Stimulated activated CD8-positive, alpha-beta memory T cell treated with anti-CD3 and anti-CD28 coated beads, Interleukin-12 subunit alpha, Interleukin-12 subunit beta, amount 100 ng/mL, for 24 hours (primary cell): ENCODE measurements around the gene BANP.
"Not testable (repeated sequence)": the region's sequence is repeated elsewhere in the genome, so short reads cannot be mapped to it uniquely, and the experiment has no call there.

Experiments
- DNase-seq: peaks from one replicate; pipeline ENCODE4 v3.0.0-alpha.2; 2020; ENCODE audit errors: extremely low read depth

The BANP gene

DNA sequence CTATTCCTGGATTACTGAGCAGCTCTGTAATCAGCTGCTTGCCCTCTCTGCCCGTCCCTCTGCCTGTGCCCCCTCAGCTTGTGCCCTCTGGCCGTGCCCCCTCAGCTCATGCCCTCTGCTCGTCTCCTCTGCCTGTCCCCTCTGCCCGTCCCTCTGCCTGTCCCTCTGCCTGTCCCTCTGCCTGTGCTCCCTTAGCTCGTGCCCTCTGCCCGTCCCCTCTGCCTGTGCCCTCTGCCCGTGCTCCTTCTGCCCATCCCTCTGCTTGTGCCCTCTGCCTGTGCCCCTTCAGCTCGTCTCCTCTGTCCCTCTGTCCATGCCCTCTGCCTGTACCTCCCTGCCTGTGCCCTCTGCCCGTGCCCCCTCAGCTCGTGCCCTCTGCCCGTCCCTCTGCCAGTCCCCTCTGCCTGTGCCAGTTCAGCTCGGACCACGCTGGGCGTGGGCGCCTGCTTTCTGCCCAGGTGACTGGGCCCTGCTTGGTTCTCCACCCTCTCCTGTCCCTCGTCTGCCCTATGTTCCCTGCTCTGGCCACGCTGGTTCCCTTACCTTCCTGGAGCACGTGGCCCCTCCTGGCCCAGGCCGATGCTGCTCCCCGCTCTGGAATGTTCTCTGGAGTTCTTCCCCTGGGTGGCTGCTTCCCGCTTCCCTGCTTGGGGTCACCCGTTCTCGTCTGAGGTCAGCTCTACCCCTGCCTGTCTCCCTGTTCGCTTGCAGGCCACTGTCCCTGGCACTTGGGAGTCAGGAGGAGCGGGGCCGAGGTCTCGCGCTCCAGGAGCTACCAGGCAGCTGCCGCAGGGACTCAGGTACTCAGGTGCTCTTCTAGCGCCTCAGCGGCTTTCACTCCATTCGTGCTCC lies 63.9 kb downstream of the BANP start:
- DNase-seq, result no peak

DNA sequence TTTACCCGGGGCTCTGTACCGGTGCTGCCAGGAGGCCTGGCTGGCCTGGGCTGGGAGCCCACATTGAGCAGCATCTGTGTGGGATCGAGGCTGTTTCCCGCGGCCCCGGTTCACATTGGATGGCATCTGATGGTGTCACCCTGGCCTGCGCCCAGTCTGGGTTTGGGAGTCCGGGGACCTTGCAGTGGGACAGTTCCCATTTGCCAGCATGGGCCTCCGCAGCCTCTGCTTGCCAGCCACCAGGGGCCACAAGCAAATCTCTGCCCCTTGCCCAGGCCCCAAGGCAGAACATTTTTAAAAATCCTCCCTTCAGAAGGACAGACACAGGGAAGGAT lies 64.5 kb downstream of the BANP start:
- DNase-seq, result no peak

DNA sequence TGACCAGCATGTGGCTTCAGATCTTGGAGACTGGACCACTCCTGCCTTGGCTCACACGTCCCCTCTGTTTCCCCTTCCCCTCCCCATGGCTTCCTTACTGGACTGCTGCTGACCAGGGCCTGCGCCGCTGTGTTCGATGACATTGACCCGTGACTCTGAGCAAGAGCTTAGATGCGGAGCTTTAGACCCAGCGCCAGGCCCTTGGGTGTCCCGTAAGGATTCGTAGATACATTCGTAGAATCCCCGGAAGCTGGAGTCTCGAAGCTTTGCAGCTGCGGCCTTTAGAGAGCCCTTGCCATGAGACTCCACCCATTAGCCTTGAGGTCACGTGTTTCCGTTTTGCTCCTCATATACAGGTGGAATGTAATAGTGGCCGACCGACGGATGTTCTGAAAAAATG lies 65.2 kb downstream of the BANP start:
- DNase-seq, result not testable (repeated sequence)

DNA sequence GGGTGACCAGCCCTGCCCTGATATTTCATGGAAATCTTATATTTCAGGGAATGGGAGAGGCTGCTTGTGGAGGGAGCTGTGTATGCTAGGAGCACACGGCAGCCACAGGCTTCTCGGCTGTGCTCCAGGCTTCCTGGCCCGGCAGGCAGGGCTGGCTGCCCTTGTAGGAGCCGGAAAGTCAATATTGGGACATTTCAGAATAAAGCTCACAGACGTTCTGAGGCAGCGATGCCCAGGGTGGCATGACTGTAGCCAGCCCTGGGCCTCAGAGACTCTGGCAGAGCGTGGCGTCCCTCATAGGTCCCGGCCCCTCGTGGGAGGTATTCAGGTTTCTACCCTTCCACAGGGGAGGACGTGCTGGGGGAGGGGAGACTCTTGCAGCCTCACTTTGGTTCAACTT lies 65.7 kb downstream of the BANP start:
- DNase-seq, result no peak

DNA sequence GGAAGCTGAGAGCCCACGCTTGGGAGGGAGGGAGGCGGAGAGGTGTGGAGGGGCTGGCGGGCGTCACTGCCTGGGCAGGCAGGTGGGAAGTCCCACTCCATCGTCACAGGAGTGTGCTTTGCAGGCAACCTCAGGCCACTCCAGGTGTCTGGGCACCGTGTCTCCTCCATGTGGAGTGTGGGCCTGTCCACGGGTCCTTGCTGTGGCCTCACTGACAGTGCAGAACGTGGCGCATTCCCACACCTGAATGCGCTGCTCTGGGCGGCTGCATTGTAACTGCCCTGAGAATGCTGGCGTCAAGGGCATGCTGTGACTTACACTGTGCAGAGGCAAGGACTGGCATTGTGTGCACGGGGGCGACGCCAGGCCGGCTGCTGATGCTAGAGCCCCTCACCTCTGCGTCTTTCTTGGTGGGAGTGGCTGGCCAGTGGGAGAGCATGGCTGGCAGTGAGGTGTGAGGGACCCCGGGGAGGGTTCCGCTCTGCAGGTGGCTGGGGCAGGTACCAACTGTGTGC lies 66.4 kb downstream of the BANP start:
- no peak for DNase-seq

DNA sequence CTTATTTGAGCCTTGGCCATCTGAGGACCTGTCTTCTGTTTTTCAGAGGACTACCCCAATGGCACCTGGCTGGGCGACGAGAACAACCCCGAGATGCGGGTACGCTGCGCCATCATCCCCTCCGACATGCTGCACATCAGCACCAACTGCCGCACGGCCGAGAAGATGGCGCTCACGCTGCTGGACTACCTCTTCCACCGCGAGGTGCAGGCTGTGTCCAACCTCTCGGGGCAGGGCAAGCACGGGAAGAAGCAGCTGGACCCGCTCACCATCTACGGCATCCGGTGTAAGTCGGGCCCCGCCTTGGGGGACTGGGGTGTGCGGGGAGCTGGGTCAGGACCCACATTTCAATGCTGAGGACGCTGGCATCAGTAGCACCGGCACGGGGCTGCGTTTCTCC lies 67.1 kb downstream of the BANP start:
- DNase-seq, result not testable (repeated sequence)

DNA sequence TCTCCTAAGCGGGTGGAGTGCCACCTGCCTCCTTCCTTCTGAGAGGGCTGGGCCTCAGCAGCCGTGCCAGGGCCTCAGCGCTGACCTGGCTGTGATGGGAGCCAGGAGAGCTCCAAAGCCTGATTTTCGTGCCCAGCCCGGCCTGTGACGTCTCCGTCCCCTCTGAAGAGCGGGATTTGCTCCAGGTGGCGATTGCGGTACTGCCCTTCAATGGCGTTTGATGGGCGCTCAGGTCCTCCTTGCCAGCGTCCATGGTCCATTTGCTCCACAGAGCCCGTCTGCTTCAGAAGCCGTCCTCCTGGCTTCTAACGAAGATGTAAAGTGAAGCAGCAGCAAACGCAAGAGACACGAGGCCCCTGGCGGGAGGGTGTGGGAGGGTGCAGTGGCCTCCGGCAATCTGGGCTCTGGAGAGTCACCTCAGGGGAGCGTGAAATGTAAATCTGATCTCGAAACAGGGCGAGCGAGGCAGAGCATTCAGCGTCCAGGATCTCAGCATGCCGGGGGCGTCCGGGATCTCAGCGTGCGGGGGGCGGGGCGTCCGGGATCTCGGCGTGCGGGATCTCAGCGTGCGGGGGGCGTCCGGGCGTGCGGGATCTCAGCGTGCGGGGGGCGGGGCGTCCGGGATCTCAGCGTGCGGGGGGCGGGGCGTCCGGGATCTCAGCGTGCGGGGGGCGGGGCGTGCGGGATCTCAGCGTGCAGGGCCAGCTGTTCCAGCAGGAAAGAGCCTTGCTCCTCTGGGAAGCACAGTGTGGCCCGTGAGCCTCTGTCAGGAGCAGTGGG lies 68.0 kb downstream of the BANP start:
- DNase-seq, result not testable (repeated sequence)

DNA sequence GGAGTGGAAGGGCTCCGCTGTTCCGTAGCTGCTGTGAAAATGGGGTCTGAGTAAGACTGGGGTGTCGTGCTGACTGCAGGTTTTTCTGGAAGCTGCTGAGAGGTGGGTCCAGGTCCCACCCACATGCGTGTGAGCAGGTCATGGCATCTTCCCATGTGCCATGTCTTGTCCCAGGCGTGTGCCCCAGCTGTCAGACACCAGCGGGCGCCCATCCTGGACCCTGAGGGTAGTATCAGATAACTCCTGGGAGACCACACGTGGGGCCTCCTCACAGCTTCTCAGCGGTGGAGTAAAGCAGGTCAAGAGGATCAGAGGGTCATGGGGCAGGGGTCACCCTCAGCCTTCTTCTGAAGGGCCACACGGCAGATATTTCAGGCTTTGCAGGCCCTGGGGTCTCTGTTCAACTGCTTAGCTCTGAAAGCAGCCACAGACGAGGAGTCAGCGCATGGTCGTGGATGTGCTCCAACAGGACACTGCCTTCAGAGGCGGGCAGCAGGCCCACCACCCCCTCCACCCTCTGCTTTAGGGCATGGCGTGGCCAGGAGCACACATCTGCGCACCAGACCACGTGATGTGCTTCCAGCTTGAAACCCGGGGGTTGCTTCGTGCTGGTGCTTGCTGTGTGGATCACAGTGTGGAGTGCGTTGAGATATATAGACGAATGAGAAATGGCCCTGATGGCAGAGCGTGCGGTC lies 68.7 kb downstream of the BANP start:
- no peak for DNase-seq

DNA sequence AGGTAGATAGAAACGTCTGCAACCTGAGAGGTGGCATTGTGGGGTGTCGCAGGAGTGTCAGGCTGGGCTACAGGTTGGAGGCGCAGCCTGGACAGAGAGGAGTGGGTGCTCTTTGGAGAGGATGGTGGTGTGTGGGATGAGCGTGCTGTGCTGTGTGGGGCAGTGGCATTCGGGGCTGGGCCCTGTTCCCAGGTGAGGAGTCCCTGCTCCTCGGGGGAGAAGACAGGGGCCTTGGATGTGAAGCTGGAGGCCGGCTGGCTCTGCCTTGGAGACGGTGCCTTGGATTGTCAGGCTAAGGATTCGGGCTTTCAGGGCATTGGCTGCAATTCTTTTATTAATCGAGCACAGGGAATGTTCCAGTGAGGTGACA lies 69.3 kb downstream of the BANP start:
- DNase-seq, result no peak

DNA sequence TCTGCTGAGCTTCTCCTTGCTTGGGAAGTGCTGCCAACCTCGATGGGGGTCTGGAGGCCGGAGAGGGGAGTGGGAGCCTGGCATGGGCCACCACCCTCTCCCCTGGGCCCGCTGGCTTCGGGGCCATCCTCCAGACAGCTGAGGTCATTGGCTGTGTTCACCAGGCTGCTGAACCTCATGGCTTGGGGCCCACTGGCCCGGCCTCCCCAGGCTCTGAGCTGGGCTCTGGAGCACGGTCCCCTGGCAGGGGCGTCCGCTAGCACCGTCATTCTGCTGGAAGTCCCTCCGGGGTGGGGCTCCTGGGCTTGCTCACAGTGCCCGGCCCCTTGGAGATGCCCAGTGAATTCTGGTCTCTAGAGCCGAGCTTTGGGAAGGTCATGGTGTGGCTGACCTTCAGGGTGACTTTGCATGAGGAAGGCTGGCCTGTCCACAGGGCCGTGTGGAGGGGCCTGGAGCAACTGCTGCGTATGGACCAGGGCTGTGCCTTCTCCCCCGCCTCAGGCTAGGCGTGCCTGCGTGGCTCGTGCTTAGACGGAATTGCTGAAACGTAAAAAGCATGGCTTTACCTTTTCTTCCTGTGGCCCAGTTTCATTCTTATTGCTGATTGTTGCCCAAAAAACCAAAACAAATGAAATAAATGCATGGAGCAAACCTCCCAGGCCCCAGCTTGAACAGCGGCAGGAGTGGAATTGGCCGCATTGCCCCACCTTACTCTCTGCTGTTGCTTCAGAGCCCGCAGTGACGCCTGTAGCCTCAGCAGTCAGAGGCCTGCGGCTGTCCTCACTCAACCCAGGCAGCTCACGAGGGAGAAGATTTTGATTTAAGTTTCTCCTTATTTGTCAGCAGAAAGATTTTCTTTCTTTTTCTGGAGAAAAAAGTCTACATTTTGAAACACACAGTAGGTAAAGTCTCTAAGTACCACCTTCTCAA lies 70.1 kb downstream of the BANP start:
- DNase-seq, result not testable (repeated sequence)

DNA sequence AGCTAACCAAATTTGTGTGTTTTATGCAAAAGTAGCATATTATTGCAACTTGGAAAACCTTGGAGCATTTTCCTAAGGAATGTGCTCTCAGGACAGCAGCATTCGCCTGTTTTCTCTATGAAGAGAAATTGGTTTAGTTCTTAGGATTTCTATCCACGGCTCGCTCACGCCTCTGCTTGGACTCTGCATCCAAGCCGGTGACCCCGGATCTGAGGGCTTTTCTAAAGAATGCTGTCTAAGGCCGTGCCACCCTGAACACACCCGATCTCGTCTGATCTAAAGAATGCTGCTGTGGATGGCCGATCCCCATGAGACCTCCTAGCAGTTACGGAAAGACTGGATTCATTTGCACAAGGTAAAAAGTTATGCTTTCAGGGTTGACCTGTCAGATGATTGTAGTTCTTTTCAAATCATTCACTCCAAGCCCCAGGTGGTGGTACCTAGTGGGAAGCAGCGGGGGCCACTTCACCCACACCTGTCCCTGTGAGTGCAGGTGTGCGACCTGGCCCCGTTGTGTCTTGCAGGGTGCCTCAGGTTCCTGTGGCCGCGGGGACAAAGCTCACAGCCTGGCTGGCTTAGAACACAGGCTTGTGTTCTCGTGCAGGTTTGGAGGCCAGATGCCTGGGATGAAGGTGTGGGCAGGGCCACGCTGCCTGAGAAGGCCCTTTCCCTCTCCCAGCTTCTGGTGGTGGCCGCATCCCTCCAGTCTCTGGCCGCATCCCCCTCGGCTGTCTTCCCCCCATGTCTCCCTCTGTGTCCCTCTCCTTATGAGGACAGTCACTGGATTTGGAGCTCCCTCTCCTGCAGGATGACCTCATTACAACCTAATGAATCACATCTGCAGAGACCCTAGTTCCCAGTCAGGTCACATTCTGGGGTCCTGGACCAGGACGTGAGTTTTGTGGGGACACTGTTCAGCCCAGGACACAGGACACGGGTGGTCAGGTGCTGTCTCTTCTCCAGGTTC lies 71.1 kb downstream of the BANP start:
- DNase-seq, result no peak

DNA sequence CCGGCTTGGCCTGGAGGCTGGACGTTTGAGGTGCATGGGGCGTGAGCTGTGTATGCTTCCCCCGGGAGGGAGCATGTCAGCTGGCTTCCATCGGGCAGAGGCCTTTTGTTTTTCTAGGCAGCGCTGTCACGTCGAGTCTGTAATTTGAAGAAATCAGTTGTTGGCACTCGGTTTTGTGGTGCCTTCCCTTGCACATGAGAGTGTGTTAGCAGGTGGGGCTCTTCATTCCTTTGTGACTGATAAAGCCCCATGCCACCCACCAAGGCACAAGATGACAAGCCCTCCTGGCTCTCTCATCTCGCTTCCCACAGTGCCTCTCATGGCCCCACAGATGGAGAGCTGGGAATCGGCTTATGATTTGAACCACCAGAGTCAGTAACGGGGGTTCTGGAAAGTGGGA lies 72.1 kb downstream of the BANP start:
- DNase-seq, result no peak

DNA sequence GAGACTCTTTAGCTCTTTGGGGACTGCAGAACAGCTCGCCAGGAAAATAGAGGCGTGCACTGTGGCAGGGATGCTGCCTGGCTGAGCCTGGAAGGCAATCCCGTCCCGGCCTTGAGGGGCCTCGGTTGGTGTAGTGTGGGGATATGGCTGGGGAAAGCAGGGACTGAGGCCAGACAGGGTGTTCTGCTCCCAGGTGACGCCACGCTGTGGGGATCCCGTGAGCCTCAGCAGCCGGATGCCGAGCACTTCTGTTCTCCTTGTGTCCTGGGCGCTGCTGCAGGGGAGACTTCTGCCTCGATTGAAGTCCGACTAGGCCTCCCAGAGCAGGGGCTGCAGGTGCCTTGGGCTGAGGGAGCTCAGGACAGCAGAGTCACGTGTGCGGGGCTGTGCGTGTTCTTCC lies 72.6 kb downstream of the BANP start:
- no peak for DNase-seq

DNA sequence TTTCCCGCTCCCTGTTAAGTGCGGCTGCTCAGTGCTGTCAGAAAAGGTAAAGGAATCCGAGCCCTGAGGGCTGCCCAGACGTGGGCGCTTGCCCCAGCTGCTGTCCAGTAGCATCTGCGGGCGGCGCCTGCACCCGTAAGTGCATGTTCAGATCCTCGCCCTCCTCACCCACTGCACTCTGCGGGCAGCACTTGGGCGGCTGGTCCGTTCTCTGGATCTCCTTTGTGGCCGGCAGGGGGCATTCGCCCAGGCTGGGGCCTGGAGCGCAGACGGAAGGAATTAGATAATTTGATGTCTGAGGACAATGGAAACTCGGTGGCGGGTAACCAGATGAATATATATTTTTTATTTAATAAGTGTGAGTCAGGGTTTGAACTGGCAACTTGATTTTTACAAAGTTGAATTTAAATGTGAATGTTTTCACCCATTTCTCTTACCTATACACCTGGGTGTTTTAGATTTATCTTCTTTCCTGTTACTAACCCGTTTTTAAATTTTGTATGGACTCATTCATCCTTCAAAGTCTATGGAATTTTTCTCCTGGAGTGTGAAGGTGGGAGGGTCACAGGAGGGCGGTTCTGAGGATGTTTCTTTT lies 73.4 kb downstream of the BANP start:
- DNase-seq, result not testable (repeated sequence)

DNA sequence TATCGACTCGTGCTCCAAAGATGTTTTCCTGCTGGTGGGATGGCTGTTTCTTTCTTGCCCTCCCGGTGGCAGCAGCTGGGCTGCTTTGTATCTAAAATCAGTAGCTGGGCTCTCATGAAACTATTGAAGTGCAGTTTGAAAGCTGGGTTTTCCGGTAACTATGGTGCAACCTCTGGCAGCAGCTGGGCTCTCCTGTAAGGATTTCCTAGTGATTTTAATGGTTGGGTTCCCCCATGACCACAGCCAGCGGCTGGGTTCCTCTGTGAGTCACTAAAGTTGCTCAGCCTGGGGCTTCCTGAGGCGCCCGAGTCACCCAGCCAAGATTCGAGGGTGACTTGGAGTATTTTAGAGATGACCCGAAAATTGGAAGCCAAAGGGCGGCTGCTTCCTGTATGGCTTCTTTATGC lies 73.9 kb downstream of the BANP start:
- not testable (repeated sequence) for DNase-seq

DNA sequence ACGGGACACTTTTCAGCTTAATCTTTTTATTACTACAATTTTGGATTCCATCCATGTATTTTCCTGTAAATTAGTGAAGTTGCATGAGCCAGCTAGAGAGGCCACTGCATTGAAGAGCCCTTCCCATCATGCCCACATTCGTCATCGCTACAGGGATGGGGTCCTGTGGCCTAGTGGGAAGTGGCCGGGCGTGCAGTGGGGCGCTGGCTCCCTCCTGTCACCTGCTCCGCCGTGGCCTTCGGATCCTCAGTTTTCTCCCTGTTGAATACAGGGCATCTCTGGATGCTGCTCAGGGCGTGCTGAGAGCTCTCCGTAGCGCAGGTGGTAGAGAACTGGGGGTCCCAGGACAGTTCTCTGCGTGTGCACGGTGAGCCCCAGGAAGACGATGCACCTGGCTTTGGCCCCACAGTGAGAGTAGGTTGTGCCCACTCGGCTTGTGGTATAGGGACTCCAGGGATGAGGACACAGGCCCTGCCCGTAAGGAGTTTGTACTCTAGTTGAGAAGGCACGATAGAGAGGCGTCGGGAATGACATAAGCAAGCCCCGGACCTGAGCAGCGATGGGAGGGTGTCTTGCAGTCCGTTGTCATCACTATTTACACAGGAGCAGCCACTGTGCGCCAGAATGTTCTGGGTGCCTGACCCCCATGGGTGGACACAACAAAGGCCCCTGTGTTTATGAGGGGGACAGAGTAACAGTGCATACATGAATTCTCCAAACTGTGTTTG lies 74.8 kb downstream of the BANP start:
- DNase-seq, result not testable (repeated sequence)

DNA sequence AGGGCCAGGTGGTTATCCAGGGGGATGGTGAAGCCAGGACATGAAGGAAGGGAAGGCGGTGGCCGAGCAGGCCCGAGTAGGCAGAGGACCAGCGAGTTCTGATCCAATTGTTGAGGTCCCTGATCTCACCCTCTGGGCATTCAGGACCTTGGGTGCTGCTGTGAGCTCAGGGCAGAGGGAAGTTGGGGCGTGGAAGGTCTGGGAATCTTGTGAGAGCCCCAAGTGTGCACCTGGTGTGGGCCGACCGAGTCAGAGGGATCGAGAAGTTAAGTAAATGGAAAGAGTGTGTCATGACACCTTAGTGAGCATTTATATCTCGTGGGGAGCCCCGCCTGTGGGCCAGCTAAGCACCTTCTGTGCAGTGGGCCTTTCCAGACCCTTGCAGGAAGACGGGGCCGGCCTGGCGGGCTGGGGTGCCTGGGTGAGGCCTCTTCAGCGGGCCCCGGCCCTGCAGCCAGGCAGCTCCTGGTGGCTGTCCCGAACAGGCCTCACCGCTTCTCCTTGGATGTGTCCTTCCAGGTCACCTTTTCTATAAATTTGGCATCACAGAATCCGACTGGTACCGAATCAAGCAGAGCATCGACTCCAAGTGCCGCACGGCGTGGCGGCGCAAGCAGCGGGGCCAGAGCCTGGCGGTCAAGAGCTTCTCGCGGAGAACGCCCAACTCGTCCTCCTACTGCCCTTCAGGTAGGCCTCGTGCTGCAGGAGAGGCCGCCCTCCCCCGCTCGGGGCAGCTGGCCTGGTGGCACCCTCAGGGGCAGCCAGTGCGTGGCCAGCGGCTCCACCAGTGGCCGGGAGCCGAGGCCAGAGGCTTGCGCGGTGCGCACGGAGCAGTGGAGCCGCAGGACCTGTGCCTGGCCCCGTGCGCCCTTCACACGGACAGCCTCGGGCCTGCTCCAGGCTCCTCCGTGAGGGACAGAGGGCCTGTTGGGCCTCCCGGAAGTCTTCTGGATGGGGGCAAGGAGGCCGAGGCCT lies 76.0 kb downstream of the BANP start:
- no peak for DNase-seq
